Amniotic epithelial cell (primary cell): ENCODE results near the gene SWAP70.
"Not testable (repeated sequence)": the region's sequence is repeated elsewhere in the genome, so short reads cannot be mapped to it uniquely, and the experiment has no call there.

Source experiments
- DNase-seq: peaks from one replicate; pipeline ENCODE4 v3.0.0-alpha.2; 2010; ENCODE audit warnings: low read depth

The SWAP70 gene

GRCh38 chr11:9692691-9693090 lies 28.8 kb downstream of the SWAP70 start:
- DNase-seq: no peak

- no peak for DNase-seq
Observed at GRCh38 chr11:9693801-9694553, 30.1 kb downstream of the SWAP70 start.

GRCh38 chr11:9695228-9695627 lies 31.4 kb downstream of the SWAP70 start:
- DNase-seq: not testable (repeated sequence)

- no peak for DNase-seq
Observed at GRCh38 chr11:9697766-9698165, 33.9 kb downstream of the SWAP70 start.

- DNase-seq: no peak
Observed at GRCh38 chr11:9700105-9700801, 36.4 kb downstream of the SWAP70 start.

GRCh38 chr11:9701799-9702198 lies 37.9 kb downstream of the SWAP70 start:
- DNase-seq: no peak

- no peak for DNase-seq
Observed at GRCh38 chr11:9703280-9703679, 39.4 kb downstream of the SWAP70 start.

GRCh38 chr11:9704037-9704436 lies 40.2 kb downstream of the SWAP70 start:
- no peak for DNase-seq

GRCh38 chr11:9704620-9705019 lies 40.7 kb downstream of the SWAP70 start:
- no peak for DNase-seq

GRCh38 chr11:9705361-9705760 lies 41.5 kb downstream of the SWAP70 start:
- not testable (repeated sequence) for DNase-seq

- no peak for DNase-seq
Observed at GRCh38 chr11:9708544-9708943, 44.7 kb downstream of the SWAP70 start.

GRCh38 chr11:9710223-9710622 lies 46.3 kb downstream of the SWAP70 start:
- no peak for DNase-seq

GRCh38 chr11:9710852-9711251 lies 47.0 kb downstream of the SWAP70 start:
- no peak for DNase-seq

- DNase-seq: no peak
Observed at GRCh38 chr11:9711454-9712307, 47.8 kb downstream of the SWAP70 start.

GRCh38 chr11:9714272-9714940 lies 50.5 kb downstream of the SWAP70 start:
- no peak for DNase-seq

- DNase-seq: peak; percentile 49
Observed at GRCh38 chr11:9716275-9717039, 52.6 kb downstream of the SWAP70 start.

GRCh38 chr11:9717040-9717357 lies 53.1 kb downstream of the SWAP70 start:
- DNase-seq: no peak

GRCh38 chr11:9717719-9718118 lies 53.8 kb downstream of the SWAP70 start:
- no peak for DNase-seq

- no peak for DNase-seq
Observed at GRCh38 chr11:9718147-9718546, 54.3 kb downstream of the SWAP70 start.

GRCh38 chr11:9719566-9720289 lies 55.9 kb downstream of the SWAP70 start:
- DNase-seq: no peak

GRCh38 chr11:9720290-9720630 lies 56.4 kb downstream of the SWAP70 start:
- no peak for DNase-seq
